Stomach (tissue), 4 donors: ENCODE data around the gene PC.

Experiments used
- POLR2A ChIP-seq, 4 donors: fragments of 450-650 bp; IDR thresholded peaks; one replicate each; pipeline ENCODE4 v1.6.1; 2016; ENCODE audit warnings: antibody characterized with exemption in 4 of 4, control low read depth in 2 of 4, mild to moderate bottlenecking in 1 of 4, moderate library complexity in 1 of 4
- TF ChIP-seq, protein P1 (sequence below), 7 experiments: fragments of 450-650 bp in 4 of 7; fragments of 200-600 bp in 3 of 7; sonication (generic) in 3 of 7; IDR thresholded peaks; one replicate each; pipeline ENCODE4 v1.5.1; 2016 to 2019; ENCODE audit warnings: antibody characterized with exemption in 7 of 7, control low read depth in 2 of 7, mild to moderate bottlenecking in 1 of 7

GRCh38 chr11:66880496-66881450 is 77.4 kb downstream of the PC start:
- TF ChIP-seq, protein P1, sequence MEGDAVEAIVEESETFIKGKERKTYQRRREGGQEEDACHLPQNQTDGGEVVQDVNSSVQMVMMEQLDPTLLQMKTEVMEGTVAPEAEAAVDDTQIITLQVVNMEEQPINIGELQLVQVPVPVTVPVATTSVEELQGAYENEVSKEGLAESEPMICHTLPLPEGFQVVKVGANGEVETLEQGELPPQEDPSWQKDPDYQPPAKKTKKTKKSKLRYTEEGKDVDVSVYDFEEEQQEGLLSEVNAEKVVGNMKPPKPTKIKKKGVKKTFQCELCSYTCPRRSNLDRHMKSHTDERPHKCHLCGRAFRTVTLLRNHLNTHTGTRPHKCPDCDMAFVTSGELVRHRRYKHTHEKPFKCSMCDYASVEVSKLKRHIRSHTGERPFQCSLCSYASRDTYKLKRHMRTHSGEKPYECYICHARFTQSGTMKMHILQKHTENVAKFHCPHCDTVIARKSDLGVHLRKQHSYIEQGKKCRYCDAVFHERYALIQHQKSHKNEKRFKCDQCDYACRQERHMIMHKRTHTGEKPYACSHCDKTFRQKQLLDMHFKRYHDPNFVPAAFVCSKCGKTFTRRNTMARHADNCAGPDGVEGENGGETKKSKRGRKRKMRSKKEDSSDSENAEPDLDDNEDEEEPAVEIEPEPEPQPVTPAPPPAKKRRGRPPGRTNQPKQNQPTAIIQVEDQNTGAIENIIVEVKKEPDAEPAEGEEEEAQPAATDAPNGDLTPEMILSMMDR (IDR thresholded peaks at IDR 0.05), result no peak
- no peak for TF ChIP-seq POLR2A (IDR thresholded peaks at IDR 0.05)
